ENCODE data around the gene PICALM. TPM values are rescaled to one million over a fixed set of nuclear protein-coding genes. Genes with fewer than 3 reads are reported as not detected.
A peak's percentile ranks its signal among the peaks of the same experiment; 100 is the strongest.
"Not testable (repeated sequence)": the region's sequence is repeated elsewhere in the genome, so short reads cannot be mapped to it uniquely, and the experiment has no call there.

Gene PICALM
- polyA plus RNA-seq, 4 donors: 88.8 to 155 (median 116) TPM

DNA sequence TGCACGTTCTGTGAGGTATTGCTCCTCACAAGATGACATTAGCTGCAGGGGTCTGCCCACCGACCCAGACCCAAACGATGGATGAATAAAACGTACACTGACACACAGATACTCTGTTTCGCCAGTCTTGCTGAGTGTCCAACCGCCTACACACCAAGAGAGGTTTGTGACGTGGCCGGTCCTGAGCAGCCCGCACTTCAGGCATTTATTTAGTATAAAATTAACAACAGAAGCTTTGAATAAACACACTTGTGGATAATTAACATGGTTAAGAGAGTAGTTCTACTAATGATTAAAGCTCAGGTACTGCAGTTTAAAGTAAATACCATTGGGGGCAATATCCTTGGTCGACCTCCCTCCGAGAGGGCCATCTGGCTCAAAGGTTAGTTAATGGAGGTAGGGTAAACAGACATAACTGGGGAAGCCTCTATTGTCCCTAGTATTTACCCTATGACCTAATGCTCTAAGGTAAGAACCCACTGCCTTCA lies 138.0 kb downstream of the PICALM start:
- H3K9me3 ChIP-seq (ENCODE audit: control insufficient read depth in 2 of 2, insufficient read depth in 1 of 2, low read depth in 1 of 2, low read length in 1 of 2): peaks cover 0 to 7% of the 10 kb centered on the region in 2 donors
- no peaks in the 10 kb centered on the region for H3K27me3 ChIP-seq (ENCODE audit: control insufficient read depth in 3 of 3, insufficient read depth in 3 of 3, low read length in 3 of 3)
- DNase-seq (peak in 1 of 2 donors; percentile 48), FAIRE-seq (no peak)
- H3K4me1 ChIP-seq (ENCODE audit: control insufficient read depth in 3 of 3, insufficient read depth in 2 of 3, low read depth in 1 of 3, low read length in 2 of 3): no peaks in the 10 kb centered on the region
- no peak overlapping the region for H3K27ac ChIP-seq (ENCODE audit: low read depth in 1 of 3, low read length in 2 of 3)
- 65 to 75% (median 71%) methylated on average over 11 of the region's 11 CpGs for WGBS, 3 donors
- H3K4me3 ChIP-seq (ENCODE audit: low read depth in 1 of 3, low read length in 3 of 3): no peak overlapping the region
- no peaks in the 10 kb centered on the region for H3K36me3 ChIP-seq (ENCODE audit: control insufficient read depth in 3 of 3, insufficient read depth in 2 of 3, low read depth in 1 of 3, low read length in 3 of 3)

DNA sequence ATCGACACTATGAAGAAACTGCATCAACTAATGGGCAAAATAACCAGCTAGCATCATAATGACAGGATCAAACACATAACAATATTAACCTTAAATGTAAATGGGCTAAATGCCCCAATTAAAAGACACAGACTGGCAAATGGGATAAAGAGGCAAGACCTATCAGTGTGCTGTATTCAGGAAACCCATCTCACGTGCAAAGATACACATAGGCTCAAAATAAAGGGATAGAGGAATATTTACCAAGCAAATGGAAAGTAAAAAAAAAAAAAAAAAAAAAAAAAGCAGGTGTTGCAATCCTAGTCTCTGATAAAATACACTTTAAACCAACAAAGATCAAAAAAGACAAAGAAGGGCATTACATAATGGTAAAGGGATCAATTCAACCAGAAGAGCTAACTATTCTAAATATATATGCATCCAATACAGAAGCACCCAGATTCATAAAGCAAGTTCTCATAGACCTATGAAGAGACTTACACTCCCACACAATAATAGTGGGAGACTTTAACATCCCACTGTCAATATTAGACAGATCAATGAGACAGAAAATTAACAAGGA lies 142.2 kb downstream of the PICALM start:
- WGBS, 3 donors: 67 to 81% (median 72%) methylated on average over 2 of the region's 2 CpGs
- not testable (repeated sequence) for H3K4me3 ChIP-seq (ENCODE audit: low read depth in 1 of 3, low read length in 3 of 3); H3K9me3 ChIP-seq (ENCODE audit: control insufficient read depth in 2 of 2, insufficient read depth in 1 of 2, low read depth in 1 of 2, low read length in 1 of 2); H3K27ac ChIP-seq (ENCODE audit: low read depth in 1 of 3, low read length in 2 of 3); DNase-seq; H3K4me1 ChIP-seq (ENCODE audit: control insufficient read depth in 3 of 3, insufficient read depth in 2 of 3, low read depth in 1 of 3, low read length in 2 of 3); H3K27me3 ChIP-seq (ENCODE audit: control insufficient read depth in 3 of 3, insufficient read depth in 3 of 3, low read length in 3 of 3); FAIRE-seq; H3K36me3 ChIP-seq (ENCODE audit: control insufficient read depth in 3 of 3, insufficient read depth in 2 of 3, low read depth in 1 of 3, low read length in 3 of 3)

DNA sequence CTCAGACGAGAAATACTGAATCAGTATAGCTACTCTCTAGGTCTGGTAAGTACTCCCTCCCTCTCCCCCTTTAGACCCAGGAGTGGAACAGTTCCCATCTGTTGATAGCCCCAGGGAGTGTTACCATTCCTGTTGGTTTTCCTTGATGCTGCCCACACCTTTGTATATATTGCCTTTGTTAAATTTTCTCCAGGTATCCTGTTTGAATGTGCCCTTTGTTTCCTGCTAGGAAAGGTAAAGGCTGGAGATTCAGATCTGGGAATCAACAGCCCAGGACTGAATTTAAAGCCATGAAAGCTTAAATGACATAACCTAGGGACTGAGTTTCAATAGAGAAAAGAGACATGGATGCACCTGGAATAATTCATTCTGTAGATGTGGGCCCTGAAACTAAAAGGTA lies 145.4 kb downstream of the PICALM start:
- H3K27ac ChIP-seq (ENCODE audit: low read depth in 1 of 3, low read length in 2 of 3): no peak overlapping the region

DNA sequence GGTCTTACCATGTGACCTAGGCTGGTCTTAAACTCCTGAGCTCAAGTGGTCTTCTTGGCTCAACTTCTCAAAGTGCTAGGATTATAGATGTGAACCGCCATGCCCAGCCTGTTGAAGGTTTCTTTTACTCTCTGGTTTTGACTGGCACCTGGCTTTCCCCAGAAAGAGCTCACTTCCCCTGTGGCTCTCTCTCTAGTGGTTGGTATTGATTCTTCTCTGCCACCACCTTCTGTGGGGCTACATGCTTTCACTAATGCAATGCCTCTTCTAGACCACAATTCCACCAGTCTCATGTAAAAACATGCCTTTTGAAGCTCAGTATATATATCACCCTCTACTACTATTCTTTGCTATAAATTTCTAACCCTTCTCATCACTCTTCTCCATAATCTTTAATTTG lies 146.5 kb downstream of the PICALM start:
- no peaks in the 10 kb centered on the region for H3K36me3 ChIP-seq (ENCODE audit: control insufficient read depth in 3 of 3, insufficient read depth in 2 of 3, low read depth in 1 of 3, low read length in 3 of 3)
- H3K9me3 ChIP-seq (ENCODE audit: control insufficient read depth in 2 of 2, insufficient read depth in 1 of 2, low read depth in 1 of 2, low read length in 1 of 2): no peaks in the 10 kb centered on the region
- no peaks in the 10 kb centered on the region for H3K27me3 ChIP-seq (ENCODE audit: control insufficient read depth in 3 of 3, insufficient read depth in 3 of 3, low read length in 3 of 3)
- WGBS, 3 donors: 78 to 92% (median 88%) methylated on average over 1 of the region's 1 CpG
- no peak overlapping the region for H3K4me3 ChIP-seq (ENCODE audit: low read depth in 1 of 3, low read length in 3 of 3)
- DNase-seq (no peak), FAIRE-seq (no peak)
- H3K27ac ChIP-seq (ENCODE audit: low read depth in 1 of 3, low read length in 2 of 3): no peak overlapping the region
- H3K4me1 ChIP-seq (ENCODE audit: control insufficient read depth in 3 of 3, insufficient read depth in 2 of 3, low read depth in 1 of 3, low read length in 2 of 3): no peaks in the 10 kb centered on the region

More for the DNA sequence above, 145.4 kb downstream of the PICALM start:
- FAIRE-seq (no peak), DNase-seq (no peak)
- H3K27me3 ChIP-seq (ENCODE audit: control insufficient read depth in 3 of 3, insufficient read depth in 3 of 3, low read length in 3 of 3): no peaks in the 10 kb centered on the region
- no peaks in the 10 kb centered on the region for H3K36me3 ChIP-seq (ENCODE audit: control insufficient read depth in 3 of 3, insufficient read depth in 2 of 3, low read depth in 1 of 3, low read length in 3 of 3)
- H3K9me3 ChIP-seq (ENCODE audit: control insufficient read depth in 2 of 2, insufficient read depth in 1 of 2, low read depth in 1 of 2, low read length in 1 of 2): no peaks in the 10 kb centered on the region
- H3K4me3 ChIP-seq (ENCODE audit: low read depth in 1 of 3, low read length in 3 of 3): no peak overlapping the region
- H3K4me1 ChIP-seq (ENCODE audit: control insufficient read depth in 3 of 3, insufficient read depth in 2 of 3, low read depth in 1 of 3, low read length in 2 of 3): no peaks in the 10 kb centered on the region
- WGBS, 3 donors: 78 to 88% (median 85%) methylated on average over 1 of the region's 1 CpG

DNA sequence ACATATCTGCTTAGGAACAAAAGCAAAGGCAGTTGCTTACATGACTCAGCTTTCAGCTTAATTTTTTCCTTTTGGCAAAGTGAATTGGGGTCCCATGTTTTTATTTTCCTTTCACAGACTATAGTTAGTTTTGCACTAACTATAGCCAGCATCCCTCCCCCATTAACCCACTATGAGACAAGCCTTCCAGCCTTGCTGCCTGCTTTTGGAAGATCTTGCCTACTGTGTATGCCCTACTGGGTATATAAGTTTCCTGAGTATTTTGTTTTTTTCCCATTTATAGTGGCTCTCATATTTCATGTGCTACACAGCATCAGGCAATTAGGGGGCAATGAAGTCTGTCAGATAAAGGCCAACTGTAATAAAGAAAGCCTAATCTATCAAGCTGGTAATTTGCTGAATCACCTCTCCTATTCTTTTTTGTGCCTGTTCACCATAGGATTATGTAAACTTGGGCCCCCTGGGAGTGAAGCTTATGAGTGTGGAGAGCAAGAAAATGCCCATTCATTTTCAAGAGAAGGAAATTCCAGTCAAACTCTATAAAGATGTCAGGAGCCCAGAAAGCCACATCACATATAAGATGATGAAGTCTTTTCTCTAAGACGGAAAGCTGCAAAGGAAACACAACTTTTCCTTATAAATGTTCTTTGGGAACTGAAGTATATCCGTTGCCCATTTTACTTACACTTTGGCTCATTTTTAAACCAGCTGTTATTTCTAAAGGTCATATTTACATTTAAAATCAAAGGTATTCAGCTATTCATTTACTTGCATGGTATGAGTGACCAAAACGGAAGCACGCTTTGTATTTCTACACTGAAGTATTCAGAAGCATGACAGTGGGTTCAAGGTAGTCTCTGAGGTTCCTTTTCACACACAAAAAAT lies 149.7 kb downstream of the PICALM start:
- Histone ChIP-seq H3K9me3 (ENCODE audit: control insufficient read depth in 2 of 2, insufficient read depth in 1 of 2, low read depth in 1 of 2, low read length in 1 of 2) (peaks cover 0 to 6% of the 10 kb centered on the region in 2 donors), H3K4me1 (ENCODE audit: control insufficient read depth in 3 of 3, insufficient read depth in 2 of 3, low read depth in 1 of 3, low read length in 2 of 3) (no peaks in the 10 kb centered on the region), H3K27ac (ENCODE audit: low read depth in 1 of 3, low read length in 2 of 3) (no peak overlapping the region), H3K4me3 (ENCODE audit: low read depth in 1 of 3, low read length in 3 of 3) (no peak overlapping the region), H3K27me3 (ENCODE audit: control insufficient read depth in 3 of 3, insufficient read depth in 3 of 3, low read length in 3 of 3) (no peaks in the 10 kb centered on the region), H3K36me3 (ENCODE audit: control insufficient read depth in 3 of 3, insufficient read depth in 2 of 3, low read depth in 1 of 3, low read length in 3 of 3) (no peaks in the 10 kb centered on the region)
- FAIRE-seq: no peak
- 73 to 81% (median 76%) methylated on average over 4 of the region's 4 CpGs for WGBS, 3 donors
- no peak for DNase-seq

DNA sequence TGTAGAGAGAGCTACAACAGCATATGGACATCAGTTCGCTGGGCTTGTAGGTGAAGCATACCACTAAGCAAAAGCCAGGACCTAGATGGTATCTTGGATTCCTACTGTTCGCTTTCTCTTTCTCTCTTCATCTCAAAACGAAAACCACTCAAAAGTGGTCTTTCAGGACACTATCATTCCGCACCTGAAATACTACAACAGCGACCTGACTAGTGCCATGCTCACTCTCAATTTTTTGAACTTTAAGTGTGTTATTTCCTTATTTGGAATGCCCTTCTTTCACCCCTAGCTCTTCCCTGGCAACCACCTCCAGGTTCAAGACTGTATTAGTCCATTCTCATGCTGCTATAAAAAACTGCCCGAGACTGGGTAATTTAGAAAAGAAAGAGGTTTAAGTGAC lies 154.5 kb downstream of the PICALM start:
- WGBS, 3 donors: 89 to 95% (median 90%) methylated on average over 6 of the region's 6 CpGs
- no peak overlapping the region for H3K4me3 ChIP-seq (ENCODE audit: low read depth in 1 of 3, low read length in 3 of 3)
- no peaks in the 10 kb centered on the region for H3K4me1 ChIP-seq (ENCODE audit: control insufficient read depth in 3 of 3, insufficient read depth in 2 of 3, low read depth in 1 of 3, low read length in 2 of 3)
- no peak overlapping the region for H3K27ac ChIP-seq (ENCODE audit: low read depth in 1 of 3, low read length in 2 of 3)
- H3K36me3 ChIP-seq (ENCODE audit: control insufficient read depth in 3 of 3, insufficient read depth in 2 of 3, low read depth in 1 of 3, low read length in 3 of 3): no peaks in the 10 kb centered on the region
- DNase-seq (no peak), FAIRE-seq (no peak)
- H3K27me3 ChIP-seq (ENCODE audit: control insufficient read depth in 3 of 3, insufficient read depth in 3 of 3, low read length in 3 of 3): no peaks in the 10 kb centered on the region
- peaks cover 0 to 6% of the 10 kb centered on the region in 2 donors for H3K9me3 ChIP-seq (ENCODE audit: control insufficient read depth in 2 of 2, insufficient read depth in 1 of 2, low read depth in 1 of 2, low read length in 1 of 2)

DNA sequence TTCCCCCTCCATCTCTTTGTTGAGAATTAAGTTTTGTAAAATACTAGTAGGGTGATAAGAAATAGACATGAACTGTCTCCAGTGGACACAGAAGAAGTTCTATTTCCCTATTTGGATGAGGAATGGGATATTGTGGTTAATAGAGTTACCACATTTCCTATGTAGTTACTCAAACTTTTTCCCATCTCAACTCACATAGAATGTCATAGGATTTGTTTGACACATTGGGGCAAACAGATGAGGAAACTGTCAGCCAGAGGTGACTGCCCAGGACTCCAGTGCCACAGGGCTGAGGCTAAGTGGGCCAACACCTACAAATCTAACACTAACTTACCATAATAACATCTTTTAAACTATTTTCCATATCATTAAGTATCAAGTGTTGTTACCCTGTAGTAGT lies 155.4 kb downstream of the PICALM start:
- Histone ChIP-seq H3K27ac (ENCODE audit: low read depth in 1 of 3, low read length in 2 of 3) (no peak overlapping the region), H3K4me1 (ENCODE audit: control insufficient read depth in 3 of 3, insufficient read depth in 2 of 3, low read depth in 1 of 3, low read length in 2 of 3) (no peaks in the 10 kb centered on the region), H3K36me3 (ENCODE audit: control insufficient read depth in 3 of 3, insufficient read depth in 2 of 3, low read depth in 1 of 3, low read length in 3 of 3) (no peaks in the 10 kb centered on the region), H3K4me3 (ENCODE audit: low read depth in 1 of 3, low read length in 3 of 3) (no peak overlapping the region), H3K9me3 (ENCODE audit: control insufficient read depth in 2 of 2, insufficient read depth in 1 of 2, low read depth in 1 of 2, low read length in 1 of 2) (peaks cover 0 to 6% of the 10 kb centered on the region in 2 donors), H3K27me3 (ENCODE audit: control insufficient read depth in 3 of 3, insufficient read depth in 3 of 3, low read length in 3 of 3) (no peaks in the 10 kb centered on the region)
- DNase-seq: no peak
- FAIRE-seq: no peak

DNA sequence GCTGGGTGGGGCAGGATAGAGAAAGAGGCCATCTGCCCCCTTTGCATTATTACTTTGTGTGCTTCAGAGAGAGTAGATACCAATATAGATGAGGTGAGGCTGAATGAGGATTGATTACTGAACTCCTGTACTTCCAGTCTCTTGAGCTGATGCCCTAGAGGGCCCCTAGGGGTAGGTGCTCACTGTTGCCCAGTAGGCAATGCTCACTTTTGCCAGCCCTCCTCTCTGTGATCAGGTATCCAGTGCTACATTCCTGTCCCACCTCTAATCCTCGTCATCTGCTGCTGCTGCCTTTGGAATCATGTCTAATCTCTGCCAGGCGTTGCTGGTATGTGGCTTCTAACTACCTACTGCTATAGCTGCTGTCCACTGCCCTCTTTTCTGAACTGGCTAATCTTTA lies 156.5 kb downstream of the PICALM start:
- no peak for FAIRE-seq

More for the DNA sequence above, 156.5 kb downstream of the PICALM start:
- 81 to 83% (median 82%) methylated on average over 2 of the region's 2 CpGs for WGBS, 3 donors
- peaks cover 0 to 6% of the 10 kb centered on the region in 2 donors for H3K9me3 ChIP-seq (ENCODE audit: control insufficient read depth in 2 of 2, insufficient read depth in 1 of 2, low read depth in 1 of 2, low read length in 1 of 2)
- H3K27ac ChIP-seq (ENCODE audit: low read depth in 1 of 3, low read length in 2 of 3): no peak overlapping the region
- H3K4me3 ChIP-seq (ENCODE audit: low read depth in 1 of 3, low read length in 3 of 3): no peak overlapping the region
- DNase-seq: no peak
- H3K36me3 ChIP-seq (ENCODE audit: control insufficient read depth in 3 of 3, insufficient read depth in 2 of 3, low read depth in 1 of 3, low read length in 3 of 3): no peaks in the 10 kb centered on the region
- no peaks in the 10 kb centered on the region for H3K27me3 ChIP-seq (ENCODE audit: control insufficient read depth in 3 of 3, insufficient read depth in 3 of 3, low read length in 3 of 3)
- H3K4me1 ChIP-seq (ENCODE audit: control insufficient read depth in 3 of 3, insufficient read depth in 2 of 3, low read depth in 1 of 3, low read length in 2 of 3): no peaks in the 10 kb centered on the region
